HPDE6-E6E7 (cell line): Measurements from ENCODE around the gene MYD88.

Experiments used
- DNase-seq: peaks from one replicate; pipeline ENCODE4 v3.0.0; 2011; ENCODE audit warnings: missing footprints; ENCODE audit errors: extremely low spot score

The MYD88 gene

GRCh38 chr3:38112378-38112761 lies 26.1 kb upstream of the MYD88 start:
- DNase-seq, result no peak

DNA sequence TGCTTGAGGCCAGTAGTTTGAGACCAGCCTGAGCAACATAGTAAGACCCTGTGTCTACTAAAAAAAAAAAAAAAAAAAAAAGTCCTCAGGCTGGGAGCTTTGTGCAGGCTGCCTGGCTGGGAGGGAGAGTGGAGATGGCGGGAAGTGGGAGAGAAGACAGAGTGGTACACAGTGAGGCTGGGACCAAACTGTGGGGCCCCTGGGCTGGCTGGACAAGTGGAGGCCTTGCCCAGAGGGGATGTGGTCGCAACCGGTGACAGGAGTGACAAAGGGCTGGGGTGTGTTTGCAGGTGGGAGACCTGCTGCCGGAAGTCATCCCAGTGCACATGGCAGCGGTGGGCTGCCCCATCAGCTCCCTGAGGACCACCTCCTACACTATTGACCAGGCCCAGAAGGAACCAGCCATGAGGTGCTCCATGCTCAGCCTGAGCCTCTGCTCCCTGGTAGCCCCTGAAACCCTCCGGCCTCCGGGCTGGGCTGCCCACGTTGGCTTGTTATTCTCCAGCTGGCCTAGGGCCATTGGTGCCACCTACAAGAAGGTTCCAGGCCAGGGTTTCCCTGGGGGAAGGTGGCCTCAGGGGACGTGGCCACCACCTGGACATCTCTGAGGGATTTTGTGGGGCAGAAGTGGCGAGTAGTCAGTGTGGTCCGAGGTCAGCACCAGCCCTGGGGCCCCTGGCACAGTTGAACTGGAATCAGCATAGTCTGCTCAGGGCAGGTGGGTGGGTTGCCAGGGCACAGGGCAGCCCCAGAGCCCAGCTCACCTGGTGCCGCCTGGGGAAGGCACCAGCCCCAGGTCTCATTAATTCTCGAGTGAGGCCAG lies 24.2 kb upstream of the MYD88 start:
- no peak for DNase-seq

- no peak for DNase-seq
These were observed 23.4 kb upstream of the MYD88 start for GRCh38 chr3:38114875-38115644.

GRCh38 chr3:38115645-38116427 lies 22.6 kb upstream of the MYD88 start:
- no peak for DNase-seq

DNA sequence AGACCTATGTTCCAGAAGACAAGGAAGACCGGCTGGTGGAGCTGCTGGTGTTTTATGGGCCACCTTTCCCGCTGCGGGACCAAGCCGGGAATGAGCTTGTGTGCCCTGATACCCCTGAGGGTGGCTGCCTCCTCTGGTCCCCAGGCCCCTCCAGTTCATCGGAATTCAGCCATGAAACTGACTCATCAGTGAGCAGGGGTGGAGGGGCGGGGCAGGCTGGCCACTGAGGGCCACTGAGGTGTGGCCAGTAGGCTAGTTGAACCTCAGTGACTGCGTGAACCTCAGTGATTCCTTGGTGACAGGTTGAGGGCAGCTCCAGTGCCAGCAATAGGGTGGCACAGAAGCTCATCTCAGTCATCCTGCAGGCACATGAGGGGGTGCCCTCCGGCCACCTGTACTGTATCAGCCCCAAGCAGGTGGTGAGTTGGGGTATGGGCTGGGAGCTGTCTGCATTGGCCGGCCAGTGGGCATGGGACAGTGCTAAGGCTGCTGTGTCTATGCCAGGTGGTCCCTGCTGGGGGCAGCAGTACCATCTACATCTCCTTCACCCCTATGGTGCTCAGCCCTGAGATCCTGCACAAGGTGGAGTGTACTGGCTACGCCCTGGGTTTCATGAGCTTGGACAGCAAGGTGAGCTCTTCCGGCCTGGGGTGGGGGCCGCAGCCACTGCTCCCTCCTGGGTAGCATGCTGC lies 21.8 kb upstream of the MYD88 start:
- DNase-seq, result no peak

DNA sequence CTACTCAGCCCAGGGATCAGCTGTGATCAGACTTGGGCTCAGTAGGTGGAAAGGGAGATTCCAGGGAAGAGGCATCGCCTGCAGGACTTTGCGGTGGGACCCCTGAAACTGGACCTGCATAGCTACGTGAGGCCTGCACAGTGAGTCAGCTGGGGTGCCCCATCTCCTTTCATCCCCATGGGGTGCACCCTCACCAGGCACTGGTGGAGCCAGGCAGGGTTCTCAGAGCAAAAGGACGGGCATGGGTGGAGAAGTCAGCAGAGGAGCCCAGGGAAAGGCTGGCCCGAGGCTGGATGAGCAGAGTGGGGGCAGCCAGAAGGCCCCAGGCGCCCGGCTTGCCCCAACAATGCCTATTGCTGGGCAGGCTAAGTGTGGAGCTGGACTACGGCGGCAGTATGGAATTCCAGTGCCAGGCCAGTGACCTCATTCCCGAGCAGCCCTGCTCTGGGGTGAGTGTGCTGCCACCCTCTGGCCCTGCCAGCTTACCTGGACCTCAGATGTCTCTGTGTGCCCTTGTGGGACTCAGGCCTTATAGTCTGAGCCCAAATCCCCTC lies 21.2 kb upstream of the MYD88 start:
- DNase-seq, result no peak

- peak; percentile 16 for DNase-seq
These were observed 20.6 kb upstream of the MYD88 start for GRCh38 chr3:38117748-38118420.

DNA sequence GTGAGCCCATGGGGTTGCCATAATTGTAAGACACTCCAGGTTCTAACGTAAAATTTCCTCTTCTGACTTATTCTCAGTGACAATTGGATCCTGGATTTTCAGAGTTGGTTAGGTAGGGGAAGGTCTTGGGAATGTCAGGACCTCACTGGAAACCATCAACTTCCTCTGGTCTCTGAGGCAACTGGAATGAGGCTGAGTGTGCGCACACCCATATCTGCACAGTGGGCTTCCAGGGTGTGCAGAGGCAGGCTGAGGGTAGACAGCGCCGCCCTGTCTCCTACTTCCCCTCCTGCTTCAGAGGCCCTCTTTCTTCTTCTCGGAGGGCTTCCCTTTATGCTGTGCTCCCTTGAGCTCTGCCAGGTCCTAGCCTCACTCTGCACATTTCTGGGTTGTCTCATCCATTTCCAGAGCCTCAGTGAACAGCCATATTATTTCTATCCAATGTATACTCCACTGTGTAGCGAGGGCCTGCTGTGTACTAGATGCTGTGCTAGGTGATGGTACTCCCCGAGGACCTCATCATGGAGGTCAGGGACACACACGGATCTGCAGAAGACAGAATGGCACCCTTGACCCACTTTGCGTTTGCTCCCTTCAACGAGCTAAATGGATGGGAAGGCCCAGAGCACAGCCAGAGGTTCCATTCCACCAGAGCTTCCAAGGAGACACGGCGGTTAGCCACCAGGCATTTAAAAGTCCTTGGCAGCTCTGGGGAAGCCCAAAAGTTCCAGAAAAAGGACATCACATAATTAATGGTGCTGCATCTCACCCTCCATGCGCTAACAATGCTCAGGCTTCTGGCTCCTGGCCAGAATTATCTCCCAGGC lies 19.8 kb upstream of the MYD88 start:
- no peak for DNase-seq

- no peak for DNase-seq
These were observed 19.3 kb upstream of the MYD88 start for GRCh38 chr3:38119248-38119544.

DNA sequence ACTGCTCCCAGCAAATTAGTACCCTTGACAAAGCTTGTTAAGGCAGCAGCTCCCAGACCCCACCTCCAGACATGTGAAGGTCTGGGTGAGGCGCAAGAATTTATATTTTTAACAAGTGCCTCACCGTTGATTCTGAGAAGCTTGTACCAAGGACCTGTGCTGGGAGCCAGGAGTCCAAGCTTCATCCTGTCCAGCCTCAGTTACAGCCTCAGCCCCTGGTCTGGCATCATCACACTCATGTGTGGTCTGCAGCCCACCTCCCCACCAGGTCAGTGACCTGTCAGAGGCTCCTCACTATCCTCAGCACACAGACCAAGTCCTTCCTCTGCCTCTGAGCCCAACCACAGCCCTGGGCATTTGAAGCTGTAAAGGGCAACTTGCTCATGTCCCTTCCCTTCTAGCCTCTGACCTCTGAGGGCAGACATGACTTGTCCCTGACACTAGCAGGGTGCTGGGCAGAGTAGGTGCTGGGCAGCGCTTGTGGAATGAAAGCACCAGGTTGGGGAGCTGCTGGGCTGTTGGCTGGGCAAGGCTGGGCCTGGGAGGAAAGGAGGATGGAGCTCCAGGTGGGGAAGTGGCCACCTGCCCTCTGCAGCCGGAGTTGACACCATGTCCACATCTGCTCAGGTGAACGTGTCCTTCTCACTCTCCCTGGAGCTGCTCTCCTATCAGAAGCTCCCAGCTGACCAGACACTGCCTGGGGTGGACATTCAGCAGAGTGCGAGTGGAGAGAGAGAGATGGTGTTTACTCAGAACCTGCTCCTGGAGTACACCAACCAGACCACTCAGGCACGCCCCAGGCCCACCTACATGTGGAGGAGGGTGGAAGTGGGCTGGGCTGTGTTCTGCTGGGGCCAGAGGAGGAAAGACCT lies 18.4 kb upstream of the MYD88 start:
- no peak for DNase-seq

GRCh38 chr3:38120693-38121450 lies 17.6 kb upstream of the MYD88 start:
- no peak for DNase-seq

- no peak for DNase-seq
These were observed 17.0 kb upstream of the MYD88 start for GRCh38 chr3:38121451-38121831.

GRCh38 chr3:38121832-38122461 lies 16.5 kb upstream of the MYD88 start:
- DNase-seq, result no peak

DNA sequence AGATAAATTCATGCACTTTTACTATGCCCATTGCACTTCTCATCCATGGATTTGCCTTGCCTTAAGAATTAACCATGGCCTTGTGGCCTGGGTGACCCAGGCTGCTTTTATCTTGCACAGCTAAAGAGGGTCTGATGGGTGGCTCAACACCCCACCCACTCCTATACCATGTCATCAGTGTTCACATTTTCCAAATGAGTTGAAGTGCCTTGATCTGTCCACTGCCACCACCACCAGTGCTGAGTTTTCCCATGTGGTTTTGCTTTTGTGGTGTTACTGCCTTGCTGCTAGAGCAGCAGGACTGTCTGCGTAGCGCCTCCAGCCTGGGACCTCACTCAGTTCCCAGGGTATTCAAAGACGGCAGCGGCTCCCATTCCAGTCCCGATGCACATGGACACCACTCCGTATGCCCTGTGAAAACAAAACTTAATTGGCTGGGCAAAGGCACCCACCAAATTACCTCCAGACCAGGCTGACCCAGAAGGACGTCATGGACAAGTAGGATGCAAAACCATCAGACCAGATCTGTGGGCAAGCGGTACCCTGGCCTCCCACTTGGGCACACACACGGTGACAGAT lies 15.7 kb upstream of the MYD88 start:
- DNase-seq, result no peak

DNA sequence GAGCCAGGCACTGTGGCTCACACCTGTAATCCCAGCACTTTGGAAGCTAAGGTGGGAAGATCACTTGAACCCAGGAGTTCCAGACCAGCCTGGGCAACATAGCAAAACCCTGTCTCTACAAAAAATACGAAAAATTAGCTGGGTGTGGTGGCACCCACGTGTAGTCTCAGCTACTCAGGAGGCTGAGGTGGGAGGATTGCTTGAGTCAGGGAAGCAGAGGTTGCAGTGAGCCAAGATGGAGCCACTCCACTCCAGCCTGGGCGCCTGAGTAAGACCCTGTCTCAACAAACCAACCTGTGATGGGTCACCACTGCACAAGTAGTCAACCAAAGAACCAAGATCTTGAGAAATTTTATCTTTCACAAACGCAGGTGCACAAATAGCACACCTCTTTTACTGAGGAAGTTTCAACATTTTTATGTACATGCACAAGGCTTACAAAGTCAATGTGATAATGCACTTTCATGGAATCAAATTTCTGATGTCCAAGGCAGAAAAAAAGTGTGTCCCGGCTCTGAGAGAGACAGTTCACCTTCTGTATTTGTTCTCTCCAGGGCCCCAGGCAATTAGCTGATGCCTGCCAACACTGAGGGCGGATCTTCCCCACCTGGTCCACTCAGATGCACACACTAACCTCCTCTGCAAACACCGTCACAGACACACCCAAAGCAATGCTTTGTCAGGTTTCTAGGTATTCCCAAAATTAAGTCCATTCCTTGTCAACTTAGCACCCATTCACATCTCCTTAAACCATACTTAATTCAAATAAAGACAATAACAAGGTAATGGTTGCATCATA lies 13.9 kb upstream of the MYD88 start:
- no peak for DNase-seq

DNA sequence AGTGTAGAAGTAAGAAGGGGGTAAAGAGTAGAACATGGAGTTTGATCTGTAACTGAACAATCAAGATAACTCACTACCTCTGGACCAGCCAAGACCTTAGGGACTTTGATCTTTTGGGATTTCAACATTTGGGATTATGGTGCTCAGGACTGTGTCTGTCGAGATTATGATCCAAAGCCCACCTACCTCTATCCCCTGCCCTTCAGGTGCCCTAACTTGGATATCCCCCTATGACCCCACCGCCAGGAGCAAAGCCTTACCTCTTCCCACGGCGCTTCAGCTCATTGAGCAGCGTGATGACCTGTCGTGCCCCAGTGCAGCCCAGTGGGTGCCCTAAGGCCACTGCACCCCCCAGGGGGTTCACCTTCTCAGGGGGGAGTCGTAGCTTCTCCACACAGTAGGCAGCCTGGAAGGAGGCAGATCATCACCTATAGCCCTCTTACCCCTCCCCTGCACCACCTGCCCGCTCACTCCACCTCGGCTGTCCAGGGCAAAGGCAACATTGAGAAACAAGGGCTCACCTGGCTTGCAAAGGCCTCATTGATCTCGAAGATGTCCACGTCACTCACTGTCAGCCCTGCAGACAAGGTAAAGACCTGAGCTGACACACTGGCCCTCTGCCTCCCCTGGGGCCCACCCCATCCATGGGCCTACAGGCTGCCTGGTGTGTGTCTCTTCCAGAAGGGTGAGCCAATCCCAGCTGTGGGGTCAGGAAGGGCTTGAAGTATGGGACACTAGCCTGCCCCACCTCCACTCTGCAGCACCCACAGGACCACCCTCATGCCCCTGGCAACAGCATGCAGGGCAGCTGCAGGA lies 12.9 kb upstream of the MYD88 start:
- no peak for DNase-seq
